Activated CD8-positive, alpha-beta T cell treated with anti-CD3 and anti-CD28 coated beads for 36 hours (primary cell): ENCODE measurements around the gene OCSTAMP. TPM values are rescaled to one million over a fixed set of nuclear protein-coding genes. Genes with fewer than 3 reads are reported as not detected.

ENCODE experiments used
- ATAC-seq: fragments of 200-7000 bp; cut with Tn5 transposase; one replicate; pipeline ENCODE4 v1.10.0; 2021; ENCODE audit warnings: mild to moderate bottlenecking, moderate library complexity
- CTCF ChIA-PET: fragments of 350-600 bp; sonication (Branson Sonifier 250); formaldehyde crosslinking; loops from one replicate; lab custom pipeline; 2021; ENCODE audit warnings: antibody characterized with exemption; lab: Charles Lee
- POLR2A ChIA-PET: fragments of 350-600 bp; sonication (Branson Sonifier 250); formaldehyde crosslinking; loops from one replicate; lab custom pipeline; 2021; ENCODE audit warnings: antibody characterized with exemption; lab: Charles Lee
- DNase-seq: peaks from one replicate; pipeline ENCODE4 v3.0.0-alpha.2; 2020
- H3K27ac Mint-ChIP-seq: one replicate; pipeline ENCODE4 v1.8.0; 2021; ENCODE audit warnings: mild to moderate bottlenecking, mixed read lengths
- H3K27me3 Mint-ChIP-seq: one replicate; pipeline ENCODE4 v1.8.0; 2021; ENCODE audit warnings: mixed read lengths
- H3K36me3 Mint-ChIP-seq: one replicate; pipeline ENCODE4 v1.8.0; 2021; ENCODE audit warnings: low read depth, mixed read lengths
- H3K4me1 Mint-ChIP-seq: one replicate; pipeline ENCODE4 v1.8.0; 2021; ENCODE audit warnings: low read depth, mixed read lengths
- H3K4me3 Mint-ChIP-seq: one replicate; pipeline ENCODE4 v1.8.0; 2021; ENCODE audit warnings: mild to moderate bottlenecking, moderate library complexity, mixed read lengths
- H3K9me3 Mint-ChIP-seq: one replicate; pipeline ENCODE4 v1.8.0; 2021; ENCODE audit warnings: mixed read lengths
- intact Hi-C: fragments of 100-400 bp; cut with micrococcal nuclease; formaldehyde crosslinking; loops from one replicate; pipeline ENCODE4 v1.10.0; 2022
- total RNA-seq, 2 experiments: library from RNA; stranded (reverse); gene quantifications; one replicate each; pipeline ENCODE4 v1.2.3, GENCODE V29; 2021
- TF ChIP-seq, protein P1 (sequence below): fragments of 200-600 bp; IDR thresholded peaks from one replicate; pipeline ENCODE4 v1.8.0; 2022; ENCODE audit warnings: antibody characterized with exemption, mild to moderate bottlenecking

The OCSTAMP gene
- total RNA-seq, 2 experiments from 2014 or later: not detected

DNA sequence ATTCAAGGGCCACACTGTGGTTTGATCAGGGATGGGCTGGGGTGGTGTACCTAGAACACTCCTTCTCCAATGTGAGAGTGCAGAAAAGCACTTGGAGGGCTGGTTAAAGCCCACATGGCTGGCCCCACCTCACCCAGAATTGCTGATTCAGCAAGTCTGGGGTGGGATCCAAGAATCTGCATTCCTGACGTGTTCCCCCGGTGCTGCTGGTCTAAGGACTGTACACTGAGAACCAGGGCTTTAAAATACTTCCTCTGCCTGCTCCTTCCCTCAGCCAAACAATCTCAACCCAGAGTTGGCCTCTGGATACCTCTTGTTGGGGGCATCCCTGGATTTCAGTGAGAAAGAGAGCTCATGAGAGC, 13.4 kb upstream of the OCSTAMP start:
- intact Hi-C loops: no loop called here
- ATAC-seq: no peak
- DNase-seq: no peak
- Mint-ChIP-seq H3K9me3 (no peaks in the 10 kb centered on the region), H3K4me3 (no peak overlapping the region), H3K27ac (no peak overlapping the region), H3K27me3 (peaks cover 9% of the 10 kb centered on the region), H3K36me3 (no peaks in the 10 kb centered on the region), H3K4me1 (peaks cover 11% of the 10 kb centered on the region)
- TF ChIP-seq, protein P1, sequence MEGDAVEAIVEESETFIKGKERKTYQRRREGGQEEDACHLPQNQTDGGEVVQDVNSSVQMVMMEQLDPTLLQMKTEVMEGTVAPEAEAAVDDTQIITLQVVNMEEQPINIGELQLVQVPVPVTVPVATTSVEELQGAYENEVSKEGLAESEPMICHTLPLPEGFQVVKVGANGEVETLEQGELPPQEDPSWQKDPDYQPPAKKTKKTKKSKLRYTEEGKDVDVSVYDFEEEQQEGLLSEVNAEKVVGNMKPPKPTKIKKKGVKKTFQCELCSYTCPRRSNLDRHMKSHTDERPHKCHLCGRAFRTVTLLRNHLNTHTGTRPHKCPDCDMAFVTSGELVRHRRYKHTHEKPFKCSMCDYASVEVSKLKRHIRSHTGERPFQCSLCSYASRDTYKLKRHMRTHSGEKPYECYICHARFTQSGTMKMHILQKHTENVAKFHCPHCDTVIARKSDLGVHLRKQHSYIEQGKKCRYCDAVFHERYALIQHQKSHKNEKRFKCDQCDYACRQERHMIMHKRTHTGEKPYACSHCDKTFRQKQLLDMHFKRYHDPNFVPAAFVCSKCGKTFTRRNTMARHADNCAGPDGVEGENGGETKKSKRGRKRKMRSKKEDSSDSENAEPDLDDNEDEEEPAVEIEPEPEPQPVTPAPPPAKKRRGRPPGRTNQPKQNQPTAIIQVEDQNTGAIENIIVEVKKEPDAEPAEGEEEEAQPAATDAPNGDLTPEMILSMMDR: no peak
- CTCF ChIA-PET: interaction anchor here (1.7 to 1.9 kb wide), 2 partner anchors 8 to 9 kb away, joined by 5 read pairs; no protein-coding TSS in a partner anchor
- POLR2A ChIA-PET: no interaction called here

DNA sequence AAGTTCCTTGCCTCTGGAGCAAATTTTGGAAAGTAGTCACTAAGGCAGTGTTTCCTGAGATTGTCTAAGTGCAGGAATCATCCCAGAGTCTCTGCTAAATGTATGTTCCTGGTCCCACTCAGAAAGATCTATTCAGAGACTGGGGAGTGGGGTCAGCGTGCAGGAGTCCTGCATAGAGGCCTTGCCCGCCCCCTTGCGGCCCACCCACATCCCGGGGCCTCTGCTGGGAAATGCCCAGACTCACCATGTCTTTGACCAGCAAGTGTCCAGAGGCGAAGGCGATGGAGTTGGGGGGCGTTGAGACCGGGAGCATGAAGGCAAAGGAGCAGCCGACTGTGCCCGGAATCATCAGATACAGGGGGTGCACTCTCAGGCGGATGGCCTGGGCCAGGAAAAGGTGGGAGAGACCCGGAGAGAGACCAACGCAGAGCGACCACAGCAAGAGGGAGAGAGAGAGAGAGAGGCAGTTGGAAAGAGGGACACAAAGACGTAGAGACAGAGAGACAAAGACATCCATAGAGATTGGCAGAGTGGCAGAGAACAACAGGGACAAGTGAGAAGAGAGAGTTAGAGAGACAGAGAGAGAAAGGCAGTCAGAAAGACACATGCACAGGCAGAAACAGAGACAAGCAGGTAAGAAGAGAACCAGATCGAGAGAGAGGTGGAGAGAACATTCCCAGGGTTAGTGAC, 12.9 kb upstream of the OCSTAMP start:
- intact Hi-C loops: no loop called here
- H3K4me1 Mint-ChIP-seq: peaks cover 16% of the 10 kb centered on the region
- ChIA-PET POLR2A (no interaction called here), CTCF (interaction anchor here (0.8 to 3.2 kb wide), 9 partner anchors 8 to 152 kb away, joined by 3 to 32 read pairs (median 5); partner anchors contain the start of gene OCSTAMP)
- H3K36me3 Mint-ChIP-seq: no peaks in the 10 kb centered on the region
- H3K9me3 Mint-ChIP-seq: no peaks in the 10 kb centered on the region
- no peak overlapping the region for H3K4me3 Mint-ChIP-seq
- H3K27me3 Mint-ChIP-seq: peaks cover 9% of the 10 kb centered on the region
- DNase-seq (no peak), ATAC-seq (no peak)
- TF ChIP-seq, protein P1: no peak
- no peak overlapping the region for H3K27ac Mint-ChIP-seq

DNA sequence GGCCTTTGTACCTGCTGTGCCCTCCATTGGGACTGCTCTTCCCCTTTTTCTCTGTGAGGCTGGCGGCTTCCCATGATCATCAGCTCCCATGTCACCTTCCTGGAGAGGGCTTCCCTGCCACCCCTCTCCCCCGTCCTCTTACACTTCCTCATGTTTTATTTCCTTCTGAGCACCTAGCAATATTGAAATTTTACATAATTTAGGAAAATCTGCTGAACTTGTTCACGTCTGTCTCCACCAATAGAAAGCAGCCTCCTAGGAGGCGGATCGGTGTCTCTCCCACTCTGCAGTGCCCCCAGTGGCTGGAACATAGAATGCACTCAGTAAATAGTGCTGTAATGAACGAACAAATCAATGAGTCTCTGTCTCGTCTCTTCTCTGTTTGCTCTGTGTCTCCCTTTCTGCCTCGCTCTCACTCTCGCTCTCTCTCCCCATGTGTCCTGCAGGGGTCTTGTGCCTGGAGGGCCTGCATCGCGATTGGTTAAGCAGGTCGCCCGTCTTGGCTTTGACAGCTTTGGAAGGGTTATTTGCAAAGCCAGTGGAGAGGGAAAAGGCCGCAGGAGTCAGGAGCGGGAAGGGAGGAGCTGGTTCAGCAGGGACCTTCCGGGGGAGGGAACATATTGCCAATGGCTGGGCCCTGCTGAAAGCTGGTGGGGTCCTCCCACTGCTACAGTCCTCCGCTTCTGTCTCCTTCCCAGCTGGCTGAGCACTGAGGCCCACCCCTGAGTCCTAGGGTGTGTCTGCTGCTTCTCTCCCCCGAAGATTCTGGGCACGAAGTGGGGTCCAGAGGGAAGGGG, 12.1 kb upstream of the OCSTAMP start:
- POLR2A ChIA-PET: no interaction called here
- Mint-ChIP-seq H3K9me3 (no peaks in the 10 kb centered on the region), H3K4me1 (peaks cover 23% of the 10 kb centered on the region), H3K27me3 (peaks cover 7% of the 10 kb centered on the region), H3K36me3 (no peaks in the 10 kb centered on the region), H3K4me3 (no peak overlapping the region), H3K27ac (no peak overlapping the region)
- CTCF ChIA-PET: interaction anchor here (0.6 to 3.2 kb wide), 17 partner anchors 10 to 153 kb away, joined by 3 to 32 read pairs (median 3); partner anchors contain the start of genes OCSTAMP and ZNF334
- intact Hi-C loops: no loop called here
- DNase-seq (peak; percentile 83), ATAC-seq (peak; percentile 87)
- TF ChIP-seq, protein P1: peak; percentile 91

DNA sequence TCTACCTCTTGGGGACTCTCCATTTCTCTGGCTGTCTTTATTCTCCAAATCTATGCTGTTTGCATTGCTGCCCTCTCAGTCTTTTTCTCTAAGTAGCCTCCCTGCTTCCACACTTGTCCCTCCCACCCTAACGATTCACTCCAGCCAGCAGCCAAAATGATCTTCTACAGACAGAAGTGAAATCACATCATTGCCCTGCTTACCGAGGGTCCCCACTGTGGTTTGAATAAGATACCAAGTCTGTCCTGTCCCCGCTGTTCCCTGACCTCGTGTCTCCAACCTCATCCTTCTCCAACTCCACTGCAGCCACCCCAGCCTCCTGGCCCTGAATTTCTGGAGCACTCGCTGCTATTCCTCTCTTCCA, 11.5 kb upstream of the OCSTAMP start:
- no peak overlapping the region for H3K4me3 Mint-ChIP-seq
- H3K27ac Mint-ChIP-seq: no peak overlapping the region
- H3K9me3 Mint-ChIP-seq: no peaks in the 10 kb centered on the region
- no peaks in the 10 kb centered on the region for H3K36me3 Mint-ChIP-seq
- intact Hi-C loops: no loop called here
- peaks cover 3% of the 10 kb centered on the region for H3K27me3 Mint-ChIP-seq
- TF ChIP-seq, protein P1: no peak
- ATAC-seq (no peak), DNase-seq (no peak)
- ChIA-PET POLR2A (no interaction called here), CTCF (interaction anchor here (0.6 to 3.2 kb wide), 14 partner anchors 11 to 142 kb away, joined by 3 to 32 read pairs (median 3); partner anchors contain the start of genes OCSTAMP and ZNF334)
- peaks cover 28% of the 10 kb centered on the region for H3K4me1 Mint-ChIP-seq
